ENCODE results near the gene C9. TPM values are rescaled to one million over a fixed set of nuclear protein-coding genes. Genes with fewer than 3 reads are reported as not detected.
A peak's percentile ranks its signal among the peaks of the same experiment; 100 is the strongest.

C9 gene
- total RNA-seq, 1 donor from 2014 or later: 0.96 TPM

- no peak for TF ChIP-seq CTCF (IDR thresholded peaks at IDR 0.05)
- no peak for DNase-seq (ENCODE audit: low spot score in 2 of 2)
- Histone ChIP-seq H3K36me3 (peaks cover 15 to 17% of the 10 kb centered on the region in 2 donors), H3K9me3 (no peaks in the 10 kb centered on the region), H3K4me1 (peaks cover 3 to 28% of the 10 kb centered on the region in 2 donors), H3K27ac (peak overlapping the region in 1 of 2 donors; percentile 91), H3K4me3 (no peak overlapping the region), H3K27me3 (no peaks in the 10 kb centered on the region)
- intact Hi-C loops (cut with DNase I): loop anchor here (5.0 to 10.0 kb wide), 2 partner anchors 125 to 1358 kb away; partner anchors contain the start of gene TTC33
Measured at GRCh38 chr5:39396843-39397242, 32.5 kb upstream of the C9 start.

- TF ChIP-seq CTCF (IDR thresholded peaks at IDR 0.05): no peak
- no peak overlapping the region for H3K4me3 ChIP-seq
- H3K4me1 ChIP-seq: peaks cover 0 to 22% of the 10 kb centered on the region in 2 donors
- H3K27ac ChIP-seq: no peak overlapping the region
- no peaks in the 10 kb centered on the region for H3K27me3 ChIP-seq
- peaks cover 27% of the 10 kb centered on the region in 2 donors for H3K36me3 ChIP-seq
- no peaks in the 10 kb centered on the region for H3K9me3 ChIP-seq
- intact Hi-C loops (cut with DNase I): loop anchor here (5.0 to 10.0 kb wide), 2 partner anchors 127 to 1359 kb away; partner anchors contain the start of gene TTC33
- DNase-seq (ENCODE audit: low spot score in 2 of 2): no peak
Measured at GRCh38 chr5:39395521-39395920, 31.2 kb upstream of the C9 start.

DNA sequence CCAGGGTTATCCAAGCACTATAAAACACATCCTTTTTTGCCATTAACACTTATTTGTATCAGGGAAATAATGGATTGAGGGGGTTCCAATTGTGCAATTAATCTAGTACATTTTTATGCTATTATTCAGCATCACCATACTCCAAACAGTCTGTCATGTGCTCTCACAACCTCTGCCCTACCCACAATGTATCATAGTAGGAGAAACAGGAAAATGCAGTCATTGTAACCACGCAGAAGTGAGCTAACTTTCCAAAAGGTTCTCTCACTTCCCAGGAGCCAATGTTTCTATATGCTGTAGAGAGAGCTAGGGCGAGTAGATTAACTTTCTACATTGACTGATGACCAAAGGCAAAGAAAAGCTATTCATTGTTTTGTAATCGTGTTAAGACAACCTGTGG is 30.7 kb upstream of the C9 start:
- H3K27ac ChIP-seq: no peak overlapping the region
- no peak for DNase-seq (ENCODE audit: low spot score in 2 of 2)
- TF ChIP-seq CTCF (IDR thresholded peaks at IDR 0.05): no peak
- intact Hi-C loops (cut with DNase I): loop anchor here (5.0 to 10.0 kb wide), 2 partner anchors 127 to 1360 kb away; partner anchors contain the start of gene TTC33
- no peaks in the 10 kb centered on the region for H3K9me3 ChIP-seq
- no peak overlapping the region for H3K4me3 ChIP-seq
- peaks cover 32 to 33% of the 10 kb centered on the region in 2 donors for H3K36me3 ChIP-seq
- peaks cover 0 to 18% of the 10 kb centered on the region in 2 donors for H3K4me1 ChIP-seq
- no peaks in the 10 kb centered on the region for H3K27me3 ChIP-seq

GRCh38 chr5:39390945-39391344 is 26.6 kb upstream of the C9 start:
- no peak overlapping the region for H3K4me3 ChIP-seq
- H3K27me3 ChIP-seq: no peaks in the 10 kb centered on the region
- H3K36me3 ChIP-seq: peaks cover 41 to 62% of the 10 kb centered on the region in 2 donors
- TF ChIP-seq CTCF (IDR thresholded peaks at IDR 0.05): no peak
- peaks cover 0 to 7% of the 10 kb centered on the region in 2 donors for H3K4me1 ChIP-seq
- no peak for DNase-seq (ENCODE audit: low spot score in 2 of 2)
- intact Hi-C loops (cut with DNase I): loop anchor here (10.0 kb wide), 1 partner anchor 1364 kb away; the partner anchor contains the start of gene TTC33
- H3K27ac ChIP-seq: no peak overlapping the region
- no peaks in the 10 kb centered on the region for H3K9me3 ChIP-seq

GRCh38 chr5:39387293-39387692 is 23.0 kb upstream of the C9 start:
- H3K9me3 ChIP-seq: no peaks in the 10 kb centered on the region
- H3K27me3 ChIP-seq: no peaks in the 10 kb centered on the region
- intact Hi-C loops (cut with DNase I): no loop called here
- H3K27ac ChIP-seq: no peak overlapping the region
- TF ChIP-seq CTCF (IDR thresholded peaks at IDR 0.05): no peak
- no peak for DNase-seq (ENCODE audit: low spot score in 2 of 2)
- peaks cover 40 to 63% of the 10 kb centered on the region in 2 donors for H3K36me3 ChIP-seq
- H3K4me3 ChIP-seq: no peak overlapping the region
- H3K4me1 ChIP-seq: no peaks in the 10 kb centered on the region

GRCh38 chr5:39384271-39384670 is 20.0 kb upstream of the C9 start:
- no peaks in the 10 kb centered on the region for H3K4me1 ChIP-seq
- H3K27ac ChIP-seq: no peak overlapping the region
- TF ChIP-seq CTCF (IDR thresholded peaks at IDR 0.05): no peak
- peaks cover 41 to 61% of the 10 kb centered on the region in 2 donors for H3K36me3 ChIP-seq
- no peak for DNase-seq (ENCODE audit: low spot score in 2 of 2)
- no peaks in the 10 kb centered on the region for H3K27me3 ChIP-seq
- H3K9me3 ChIP-seq: no peaks in the 10 kb centered on the region
- intact Hi-C loops (cut with DNase I): no loop called here
- no peak overlapping the region for H3K4me3 ChIP-seq

Data from ascending aorta (tissue), 2 donors.